SKM-1 (cell line): Measurements from ENCODE around the gene MISFA.
"Not testable (repeated sequence)": the region's sequence is repeated elsewhere in the genome, so short reads cannot be mapped to it uniquely, and the experiment has no call there.

Experiments
- DNase-seq: peaks from one replicate; lab custom pipeline; 2025; ENCODE audit not compliant: unreplicated experiment; lab: John Stamatoyannopoulos, UW

MISFA gene

DNA sequence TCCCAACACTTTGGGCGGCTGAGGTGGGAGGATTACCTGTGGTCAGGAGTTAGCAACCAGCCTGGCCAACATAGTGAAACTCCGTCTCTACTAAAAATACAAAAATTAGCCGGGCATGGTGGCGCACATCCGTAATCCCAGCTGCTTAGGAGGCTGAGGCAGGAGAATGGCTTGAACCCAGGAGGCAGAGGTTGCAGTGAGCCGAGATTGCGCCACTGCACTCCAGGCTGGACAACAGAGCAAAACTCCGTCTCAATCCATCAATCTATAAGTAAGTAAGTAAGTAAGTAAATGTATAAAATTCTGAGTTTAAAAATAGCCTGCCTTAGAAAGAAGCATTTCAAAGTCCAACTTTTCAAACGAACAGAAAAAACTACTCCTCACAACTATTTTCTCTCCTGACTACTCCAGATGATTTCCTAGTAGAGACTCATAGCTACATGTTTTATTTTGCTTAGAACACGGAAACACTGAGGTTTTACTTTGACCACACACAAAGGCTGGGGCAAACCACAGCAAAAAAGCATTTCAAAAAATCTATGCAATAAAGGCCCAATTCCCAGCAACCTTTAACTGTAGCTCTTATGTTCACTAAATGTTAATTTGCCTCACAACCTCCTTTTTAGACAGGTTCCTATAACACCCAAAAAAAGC is 18.2 kb downstream of the MISFA start:
- no peak for DNase-seq

DNA sequence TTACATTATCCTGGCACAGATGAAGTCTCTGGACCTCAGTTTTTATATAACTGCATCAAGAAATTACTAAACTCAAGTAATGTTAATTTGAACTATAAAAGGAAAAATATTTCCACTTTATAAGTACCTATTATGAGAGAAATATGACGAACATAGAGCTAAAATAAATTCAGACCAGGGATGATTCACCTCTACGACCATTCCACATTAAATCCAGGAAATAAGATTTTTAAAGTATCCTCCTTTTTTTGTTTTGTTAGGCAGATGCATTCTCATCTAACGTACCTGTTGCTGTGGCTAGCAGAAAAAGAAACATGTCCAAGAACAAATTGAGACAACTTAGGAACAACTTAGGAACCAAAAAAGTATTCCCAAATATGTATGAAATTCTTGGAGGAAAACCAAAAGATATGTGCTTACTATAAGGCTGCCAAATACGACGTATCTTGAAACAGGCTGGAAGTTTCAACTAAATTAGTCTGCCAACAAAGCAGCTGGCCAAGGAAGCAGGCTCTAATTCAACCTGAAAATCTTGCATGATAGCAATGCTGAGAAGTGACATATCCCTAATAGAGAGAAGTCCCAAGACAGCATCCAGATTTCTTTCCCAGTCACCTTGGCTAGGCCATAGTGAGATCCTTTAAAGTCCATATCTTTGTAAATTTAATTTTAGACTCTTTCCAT is 18.9 kb downstream of the MISFA start:
- DNase-seq: no peak

DNA sequence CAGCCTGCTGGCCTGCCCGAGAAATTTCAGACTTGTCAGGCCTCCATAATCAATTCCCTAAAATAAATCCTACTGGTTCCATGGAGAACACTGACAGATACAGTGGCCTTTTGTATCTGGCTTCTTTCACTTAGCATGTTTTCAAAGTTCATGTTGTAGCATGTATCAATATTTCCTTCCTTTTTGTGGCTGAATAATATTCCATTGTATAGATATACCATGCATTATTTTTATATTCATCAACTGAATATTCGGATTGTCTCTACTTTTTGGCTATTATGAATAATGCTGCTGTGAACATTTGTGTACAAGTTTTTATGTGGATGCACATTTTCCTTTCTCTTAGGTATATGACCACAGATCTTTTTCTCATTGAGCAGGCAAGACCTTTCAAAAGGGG is 24.1 kb downstream of the MISFA start:
- no peak for DNase-seq

DNA sequence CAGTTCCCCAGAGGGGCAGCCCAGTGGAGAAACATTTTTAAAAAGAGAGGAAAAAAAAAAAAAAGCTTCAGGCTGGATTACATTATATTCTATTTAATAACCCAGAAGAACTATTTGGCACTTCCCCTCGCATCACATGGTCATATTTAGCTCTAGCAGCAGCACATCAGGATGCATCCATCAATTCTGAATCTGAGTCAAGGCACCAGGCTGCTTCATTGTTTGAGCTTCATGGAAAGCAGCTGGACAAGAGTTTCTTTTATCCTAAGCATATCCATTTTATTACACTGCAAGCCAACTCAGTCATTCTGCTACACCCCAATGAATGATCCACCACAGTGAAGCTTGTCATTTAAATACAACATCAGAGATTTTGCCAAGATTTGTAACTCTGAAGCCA is 24.6 kb downstream of the MISFA start:
- no peak for DNase-seq

DNA sequence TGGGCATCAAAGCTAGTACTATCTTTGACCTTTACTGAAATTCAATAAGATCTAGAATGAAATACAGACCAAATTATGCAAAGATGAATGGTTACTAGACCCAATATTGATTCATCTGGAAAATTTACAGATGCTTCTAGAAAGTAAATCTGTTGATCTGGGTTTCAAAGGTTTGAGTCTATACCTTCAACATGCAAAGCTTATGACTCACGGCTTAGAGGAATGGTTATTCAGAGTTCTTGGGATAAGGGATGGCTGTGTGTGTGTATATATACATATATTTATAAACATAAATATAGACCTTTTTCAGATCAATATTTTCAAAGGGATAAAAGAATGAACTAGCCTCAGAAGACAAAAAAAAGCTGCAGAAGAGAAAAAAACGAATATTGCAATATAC is 33.3 kb downstream of the MISFA start:
- no peak for DNase-seq

DNA sequence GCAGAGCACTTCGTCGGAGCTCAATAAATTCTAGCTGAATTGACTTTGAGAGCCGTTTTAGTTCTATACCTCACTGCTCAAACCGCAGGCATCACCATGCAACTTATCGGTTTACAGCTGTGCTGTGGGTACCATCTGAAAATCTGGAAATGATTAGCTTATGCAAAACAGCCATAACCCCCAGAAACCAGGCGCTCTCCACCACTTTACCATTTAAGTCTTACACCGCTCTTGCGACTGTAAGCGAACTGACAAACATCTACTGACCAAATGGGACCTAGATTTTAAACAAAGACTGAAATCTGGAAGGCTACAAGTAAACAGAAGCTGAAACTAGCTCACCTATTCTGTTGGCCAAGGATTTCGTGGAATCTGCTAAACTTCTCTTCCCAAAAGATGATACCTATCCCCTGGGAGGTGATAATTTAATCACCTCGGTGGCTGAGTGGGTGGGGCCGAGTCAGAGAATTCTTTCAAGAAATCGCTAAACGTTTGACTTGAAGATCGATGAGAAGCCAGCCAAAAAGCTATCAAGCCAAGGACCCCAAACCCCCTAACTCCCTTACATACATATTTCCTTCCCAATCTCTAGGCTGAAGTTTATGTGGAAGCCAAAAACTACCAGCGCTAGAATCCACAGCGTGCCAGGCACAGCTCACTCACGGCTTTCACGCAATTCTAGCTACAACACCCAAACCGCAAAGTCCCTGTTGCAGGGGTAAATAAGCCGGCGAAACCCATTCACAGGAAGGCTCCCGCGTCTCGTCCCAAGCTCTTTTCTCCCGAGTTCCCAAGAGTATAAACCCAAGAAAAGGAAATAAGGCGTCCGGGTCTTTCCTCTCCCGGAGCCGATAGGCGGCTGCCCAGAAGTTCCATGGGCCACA is 33.9 kb downstream of the MISFA start:
- DNase-seq: no peak

DNA sequence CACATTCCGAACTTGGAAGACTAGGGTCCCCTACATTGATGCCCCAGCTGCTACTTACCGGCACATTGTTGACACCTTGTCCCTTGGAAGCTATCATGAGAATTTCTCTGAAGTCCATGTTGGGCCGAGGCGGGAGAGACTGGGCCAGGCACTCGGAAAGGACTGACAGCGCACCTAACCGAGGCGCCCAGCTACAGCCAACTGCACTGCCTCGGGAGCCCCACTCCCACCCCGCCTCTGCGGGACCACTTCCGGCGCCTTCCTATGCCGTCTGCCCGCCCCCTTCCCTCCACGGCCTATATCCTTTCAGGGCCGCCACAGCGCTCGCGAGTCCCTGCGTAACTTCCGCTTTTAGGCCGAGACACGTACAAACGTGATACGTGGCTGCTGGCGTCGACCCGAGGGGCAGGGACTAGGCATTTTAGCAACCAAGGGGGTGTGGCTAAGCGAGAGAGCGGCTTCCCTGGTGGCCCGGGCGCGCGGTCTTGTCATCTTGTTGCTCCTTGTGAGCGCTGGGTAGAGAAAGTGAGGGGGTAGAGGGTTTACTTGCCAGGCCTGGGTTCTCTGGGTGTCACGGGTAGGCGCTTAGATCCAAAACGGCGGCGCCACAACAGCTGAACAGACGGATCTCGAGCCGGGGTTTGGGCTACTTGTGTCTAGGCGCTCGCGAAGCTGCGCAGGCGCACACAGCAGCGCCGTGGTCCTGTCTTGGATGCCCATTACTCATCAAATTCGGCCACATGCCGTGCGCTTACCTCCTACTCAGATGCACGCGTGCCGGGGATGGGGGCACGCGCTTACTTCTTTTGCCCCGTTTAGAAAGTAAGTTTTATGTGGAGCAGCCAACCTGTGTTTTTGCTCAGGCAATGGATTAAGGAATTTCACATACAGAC is 34.8 kb downstream of the MISFA start, which contains the start of gene SPTY2D1:
SPTY2D1 (minus strand) TSS at position 203 of the 893 bp plus-strand sequence; CDS start at position 118, 85 bp downstream.
- DNase-seq: peak; percentile 96

DNA sequence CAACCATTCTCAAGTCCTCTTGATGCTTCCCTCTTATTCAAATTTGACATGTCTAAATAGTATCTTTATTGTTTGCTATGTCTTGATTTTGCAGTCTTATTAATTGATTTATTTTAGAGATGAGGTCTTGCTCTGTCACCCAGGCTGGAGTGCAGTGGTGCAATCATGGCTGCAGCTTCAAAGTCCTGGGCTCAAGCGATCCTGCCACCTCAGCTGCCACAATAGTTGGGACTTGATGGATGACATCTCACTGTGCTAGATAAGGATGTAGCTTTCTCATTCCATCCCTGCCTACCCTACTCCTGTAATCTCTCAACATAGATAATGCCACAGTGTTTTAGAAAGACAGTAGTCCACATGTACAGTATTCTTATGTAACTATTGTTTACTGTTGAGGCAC is 42.1 kb downstream of the MISFA start:
- no peak for DNase-seq

DNA sequence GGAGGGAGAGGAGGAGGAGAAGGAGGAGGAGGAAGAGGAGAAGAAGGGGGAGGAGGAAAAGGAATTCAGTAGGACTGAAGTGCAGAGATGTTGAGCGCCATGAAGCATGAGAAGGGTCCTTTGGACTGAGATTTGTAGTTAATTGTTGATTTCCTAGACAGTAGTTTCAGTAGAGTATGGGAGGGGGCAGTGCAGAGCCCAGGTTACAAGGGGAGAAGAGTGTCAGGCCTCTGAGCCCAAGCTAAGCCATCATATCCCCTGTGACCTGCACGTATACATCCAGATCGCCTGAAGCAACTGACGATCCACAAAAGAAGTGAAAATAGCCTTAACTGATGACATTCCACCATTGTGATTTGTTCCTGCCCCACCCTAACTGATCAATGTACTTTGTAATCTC is 43.4 kb downstream of the MISFA start:
- DNase-seq: not testable (repeated sequence)

DNA sequence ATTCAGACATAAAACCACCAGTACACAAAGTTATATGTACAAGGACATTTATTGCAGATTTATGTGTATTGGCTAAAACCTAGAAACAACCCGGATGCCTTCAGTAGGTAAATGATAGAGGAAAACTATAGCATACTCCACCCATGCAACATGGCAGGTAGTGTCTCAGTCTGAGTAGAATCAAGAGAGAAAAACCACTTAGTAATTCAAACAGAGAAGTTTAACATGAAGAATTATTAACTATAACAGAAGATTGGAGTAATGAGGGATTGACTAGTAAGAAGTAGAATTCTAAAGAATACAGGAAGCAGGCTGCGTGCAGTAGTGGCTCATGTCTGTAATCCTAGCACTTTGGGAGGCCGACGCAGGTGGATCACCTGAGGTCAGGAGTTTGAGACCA is 50.8 kb downstream of the MISFA start:
- DNase-seq: no peak

DNA sequence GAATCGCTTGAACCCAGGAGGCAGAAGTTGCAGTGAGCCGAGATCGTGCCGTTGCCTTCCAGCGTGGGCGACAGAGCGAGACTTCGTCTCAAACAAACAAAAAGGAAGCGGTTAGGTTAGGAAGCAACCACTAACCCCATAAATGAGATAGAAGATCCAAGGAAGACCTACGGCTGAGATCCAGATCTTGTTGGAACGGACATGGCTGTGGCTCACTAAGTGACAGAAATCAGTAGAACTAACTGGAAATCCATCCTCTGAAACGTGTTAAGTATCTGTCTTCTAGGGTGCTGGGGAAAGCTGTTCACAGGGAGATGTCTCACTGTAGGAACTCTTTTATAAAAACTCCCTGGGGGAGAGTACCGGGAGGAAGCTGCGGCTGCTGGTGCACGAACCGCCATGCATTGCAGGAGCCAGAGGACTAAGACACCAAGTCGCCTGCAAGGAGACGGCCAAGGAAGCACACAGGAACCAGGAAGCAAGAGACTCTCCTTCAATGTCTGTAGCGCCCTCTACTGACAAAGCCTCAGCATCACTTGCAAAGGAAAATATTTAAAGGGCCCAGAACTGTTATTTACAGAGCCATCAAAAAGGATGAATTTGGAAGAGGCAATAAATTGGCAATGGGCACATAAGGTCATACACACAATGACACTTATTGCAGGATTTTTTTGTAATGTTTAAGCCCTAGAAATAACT is 51.4 kb downstream of the MISFA start:
- peak; percentile 46 for DNase-seq
